ENCODE results near the gene NPAS3.

The NPAS3 gene

GRCh38 chr14:33532553-33532952 lies 593.9 kb downstream of the NPAS3 start:
- in situ Hi-C loops (cut with HindIII; ENCODE audit: low sequenced_read_pairs) = no loop called here

DNA sequence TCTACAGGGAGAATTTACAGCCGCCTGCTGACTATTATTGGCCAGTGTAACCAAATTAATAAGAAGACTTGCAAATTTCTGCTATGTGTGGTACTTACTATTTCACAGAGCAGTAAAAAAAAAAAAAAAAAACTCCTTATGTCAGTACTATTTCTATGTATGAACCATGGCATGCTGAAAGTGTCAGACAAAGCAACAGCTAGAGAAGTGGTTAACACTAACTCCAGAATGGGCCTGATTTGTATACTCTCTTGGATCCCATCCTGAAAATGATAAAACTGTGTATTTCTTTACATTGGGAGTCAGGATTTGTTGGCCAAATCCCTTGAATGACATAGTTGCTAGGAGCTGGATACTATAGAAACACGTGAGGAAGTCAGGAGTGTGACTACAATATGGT lies 595.4 kb downstream of the NPAS3 start:
- in situ Hi-C loops (cut with HindIII; ENCODE audit: low sequenced_read_pairs) = no loop called here

DNA sequence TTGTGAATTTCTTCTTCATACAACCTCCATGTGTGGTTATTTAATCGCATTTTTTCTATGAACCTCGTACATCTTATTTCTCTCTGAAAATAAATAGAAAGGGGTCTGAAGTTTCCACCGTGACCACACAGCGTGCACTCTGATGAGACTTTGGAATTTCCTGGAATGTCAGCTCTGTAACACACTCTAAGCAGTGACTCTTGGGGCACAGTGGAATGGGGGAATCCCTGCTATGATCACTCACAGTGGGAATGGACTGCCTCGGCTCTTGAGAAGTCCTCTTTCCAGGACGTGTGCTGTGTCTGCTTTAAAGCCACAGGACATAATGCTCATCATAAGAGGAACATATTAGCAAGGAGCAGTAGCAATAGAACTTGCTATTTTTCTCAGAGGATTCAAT lies 596.0 kb downstream of the NPAS3 start:
- in situ Hi-C loops (cut with HindIII; ENCODE audit: low sequenced_read_pairs) = no loop called here

- in situ Hi-C loops (cut with HindIII; ENCODE audit: low sequenced_read_pairs) = no loop called here
Observed at GRCh38 chr14:33539918-33540357, 601.3 kb downstream of the NPAS3 start.

DNA sequence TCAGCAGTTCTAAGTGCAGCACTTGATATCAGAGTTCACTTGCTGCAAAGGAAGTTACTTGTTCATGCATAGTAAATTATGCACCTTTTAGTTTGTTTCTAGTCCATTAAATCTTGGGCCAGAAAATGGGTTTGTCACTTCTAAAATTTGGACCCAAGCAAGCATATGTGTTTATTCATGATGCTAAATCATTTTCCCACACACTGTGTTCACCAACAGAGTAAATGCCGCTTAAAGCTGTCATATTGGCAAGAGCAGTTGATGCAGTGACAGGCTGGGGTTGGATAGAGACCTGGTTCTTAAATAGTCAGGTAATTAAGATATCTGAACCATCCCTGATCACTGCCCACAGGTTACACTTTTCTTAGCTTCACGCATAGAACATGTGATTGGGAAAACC lies 602.5 kb downstream of the NPAS3 start:
- in situ Hi-C loops (cut with HindIII; ENCODE audit: low sequenced_read_pairs) = no loop called here

- in situ Hi-C loops (cut with HindIII; ENCODE audit: low sequenced_read_pairs) = no loop called here
Observed at GRCh38 chr14:33542338-33543287, 603.9 kb downstream of the NPAS3 start.

GRCh38 chr14:33545696-33546095 lies 607.0 kb downstream of the NPAS3 start:
- in situ Hi-C loops (cut with HindIII; ENCODE audit: low sequenced_read_pairs) = no loop called here

DNA sequence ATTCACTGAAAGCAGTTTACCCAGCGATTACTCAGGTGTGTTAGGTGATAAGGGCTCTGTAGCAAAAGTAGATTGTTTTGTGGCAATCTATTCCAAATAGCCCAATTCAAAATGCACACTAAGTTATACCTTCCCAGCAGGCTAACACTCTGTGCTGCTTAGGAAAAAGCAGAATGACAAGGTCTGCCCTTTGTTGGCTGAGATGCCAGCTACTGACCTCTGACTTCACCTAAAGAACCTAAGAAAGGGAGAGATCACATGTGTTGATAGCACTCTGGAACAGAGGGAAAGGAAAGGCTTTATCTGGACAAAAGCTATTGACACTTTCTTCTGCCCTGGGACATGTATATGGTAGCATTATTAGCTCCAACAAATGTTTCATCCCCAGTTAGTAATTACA lies 609.9 kb downstream of the NPAS3 start:
- in situ Hi-C loops (cut with HindIII; ENCODE audit: low sequenced_read_pairs) = no loop called here

DNA sequence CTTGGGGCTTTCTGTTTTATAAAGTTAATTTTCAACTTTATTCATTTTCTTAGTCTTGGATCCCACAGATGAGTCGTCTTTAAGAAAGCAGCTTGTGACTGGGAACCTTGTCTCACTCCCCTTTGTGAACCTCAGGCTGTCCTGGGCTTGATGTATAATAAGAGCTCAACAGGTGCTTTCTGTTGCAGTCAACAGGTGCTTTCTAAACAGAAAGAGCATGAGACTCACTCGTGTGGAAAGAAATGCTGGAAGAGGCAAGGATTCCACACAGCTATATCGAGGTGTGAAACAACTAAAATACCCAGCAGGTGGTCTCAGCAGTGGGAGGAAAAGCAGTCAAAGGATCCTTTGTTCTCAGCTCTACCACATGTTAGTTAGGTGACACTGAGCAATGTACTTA lies 613.3 kb downstream of the NPAS3 start:
- in situ Hi-C loops (cut with HindIII; ENCODE audit: low sequenced_read_pairs) = no loop called here

DNA sequence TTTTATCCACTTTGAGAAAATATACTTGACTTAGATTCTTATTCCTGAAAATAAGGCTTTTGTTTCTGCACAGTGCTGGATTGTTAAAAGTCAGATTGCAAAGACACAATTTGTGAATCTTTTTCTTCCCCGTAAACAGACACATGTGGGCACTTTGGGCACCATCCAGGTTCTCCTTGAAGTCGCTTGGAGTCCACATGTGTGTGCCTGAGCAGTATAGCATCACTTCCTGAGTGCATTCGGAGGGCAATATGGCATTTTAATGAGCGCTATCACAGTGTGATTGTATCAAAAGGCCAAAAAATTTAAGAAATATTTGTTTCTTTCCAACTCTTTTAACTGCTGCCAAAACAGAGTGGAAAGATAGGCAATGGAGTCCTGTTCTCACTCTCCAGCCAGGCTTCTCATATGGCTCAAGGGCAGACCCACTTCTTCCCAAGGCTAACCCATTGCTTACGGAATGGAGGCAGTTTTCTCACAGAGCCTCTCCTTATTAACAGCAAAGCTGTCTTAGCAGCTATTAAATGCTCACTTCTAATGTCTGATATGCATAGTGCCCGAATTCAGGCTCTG lies 615.1 kb downstream of the NPAS3 start:
- in situ Hi-C loops (cut with HindIII; ENCODE audit: low sequenced_read_pairs) = no loop called here

GRCh38 chr14:33554988-33555387 lies 616.3 kb downstream of the NPAS3 start:
- in situ Hi-C loops (cut with HindIII; ENCODE audit: low sequenced_read_pairs) = no loop called here

DNA sequence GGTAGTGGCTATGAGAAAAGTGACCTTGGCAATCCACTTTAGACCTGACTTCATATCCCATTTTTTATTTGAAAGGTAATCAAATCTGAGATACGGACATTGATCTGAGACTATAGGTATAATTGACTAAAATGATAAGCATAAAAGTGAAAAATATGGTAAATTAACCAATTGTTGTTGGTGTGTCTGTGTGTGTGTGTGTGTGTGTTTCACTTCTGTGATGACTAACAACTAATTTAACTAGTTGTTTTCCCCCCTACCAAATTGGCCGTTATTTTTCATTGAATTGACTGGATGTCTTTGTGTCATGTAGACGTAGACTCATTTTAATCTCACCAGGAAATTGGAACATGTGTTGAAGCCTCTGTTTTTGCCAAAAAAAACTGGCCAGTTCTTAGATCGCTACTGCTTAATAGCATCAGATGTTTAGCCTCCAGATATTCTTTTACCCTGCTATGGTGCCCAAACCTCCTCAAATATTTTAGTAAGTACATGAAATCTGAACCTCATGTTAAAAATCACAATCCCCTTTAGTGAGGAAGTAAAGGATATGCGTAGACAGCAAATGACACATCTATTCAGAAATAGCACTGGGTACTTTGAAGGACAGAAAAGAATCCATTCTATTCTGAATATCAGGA lies 617.2 kb downstream of the NPAS3 start:
- in situ Hi-C loops (cut with HindIII; ENCODE audit: low sequenced_read_pairs) = no loop called here

DNA sequence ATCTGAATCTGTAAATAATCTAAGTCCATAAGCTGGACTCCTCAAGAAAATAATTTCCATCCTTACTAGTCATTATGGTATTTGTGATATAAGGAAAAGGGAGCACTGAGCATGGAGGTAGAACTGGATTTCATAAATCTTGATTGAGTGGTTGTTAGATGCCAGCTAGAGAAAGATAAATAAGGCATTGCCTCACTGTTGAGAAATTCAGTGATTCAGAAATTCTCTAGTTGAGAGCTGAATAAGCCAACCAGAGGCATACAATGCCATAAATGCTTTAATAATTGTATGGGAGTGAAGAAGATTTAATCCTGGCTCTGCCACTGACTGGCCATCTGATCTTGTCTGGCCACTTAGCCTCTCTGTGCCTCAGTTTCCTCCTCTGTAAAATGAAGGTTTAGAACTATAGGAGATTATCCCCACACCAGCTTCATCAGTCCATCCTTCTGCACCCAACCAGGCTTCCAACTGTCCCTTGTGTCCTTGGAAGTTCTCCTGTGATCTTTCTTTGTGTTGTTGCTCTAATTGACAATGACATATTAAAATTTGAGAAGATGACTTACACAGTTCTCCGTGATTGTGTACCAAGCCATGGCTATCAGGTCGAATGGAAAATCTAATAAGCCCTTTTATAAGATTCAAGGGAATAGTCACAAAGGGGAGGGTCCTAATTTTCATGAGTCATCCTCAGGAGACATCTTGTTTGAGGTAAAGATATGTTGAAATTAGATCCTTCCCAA lies 617.9 kb downstream of the NPAS3 start:
- in situ Hi-C loops (cut with HindIII; ENCODE audit: low sequenced_read_pairs) = no loop called here

GRCh38 chr14:33560718-33561431 lies 622.2 kb downstream of the NPAS3 start:
- in situ Hi-C loops (cut with HindIII; ENCODE audit: low sequenced_read_pairs) = no loop called here

- in situ Hi-C loops (cut with HindIII; ENCODE audit: low sequenced_read_pairs) = no loop called here
Observed at GRCh38 chr14:33561488-33562175, 623.0 kb downstream of the NPAS3 start.

DNA sequence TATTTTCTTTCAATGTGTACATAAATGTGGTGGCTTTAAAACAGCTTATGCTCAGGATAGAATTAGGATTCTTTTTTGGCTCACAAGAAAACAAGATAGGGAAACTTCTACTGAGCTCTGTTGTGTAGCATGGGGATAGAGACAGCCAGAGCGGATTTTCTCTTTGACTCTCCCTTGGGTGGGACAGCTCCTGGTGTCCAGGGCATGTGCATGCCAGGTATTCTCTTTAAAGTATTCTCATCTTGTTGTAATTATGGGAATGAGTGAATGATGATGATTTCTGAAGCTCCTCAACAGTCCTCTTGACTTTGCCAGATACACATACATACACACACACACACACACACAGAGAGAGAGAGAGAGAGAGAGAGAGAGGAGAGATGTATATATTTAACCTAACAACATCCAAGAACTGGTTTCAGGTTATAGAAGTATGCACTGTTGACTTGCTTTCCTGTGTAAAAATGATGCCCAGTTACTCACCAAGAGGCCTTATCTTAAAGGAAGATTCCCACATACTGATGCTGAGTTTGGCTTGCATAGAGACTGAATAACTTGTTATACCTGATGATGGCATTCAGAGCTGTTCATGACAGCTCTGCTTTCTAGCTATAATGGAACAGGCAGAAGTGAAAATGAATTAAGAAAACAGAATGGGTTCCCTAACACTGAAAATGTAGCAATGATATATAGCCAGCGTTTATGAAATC lies 624.7 kb downstream of the NPAS3 start:
- in situ Hi-C loops (cut with HindIII; ENCODE audit: low sequenced_read_pairs) = no loop called here

DNA sequence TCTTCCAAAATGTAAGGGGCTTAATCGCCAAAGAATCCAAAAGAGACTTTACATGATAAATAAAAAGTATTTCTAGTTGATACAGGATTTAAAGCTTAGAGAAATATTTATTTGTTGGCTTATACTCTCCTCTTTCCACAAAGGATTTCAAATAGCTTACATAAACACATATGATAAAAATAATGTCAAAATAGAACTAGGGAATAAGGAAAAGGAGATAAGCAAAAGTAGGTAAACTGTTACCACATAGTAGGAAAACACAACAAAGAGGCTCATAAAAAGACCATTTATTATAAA lies 625.2 kb downstream of the NPAS3 start:
- in situ Hi-C loops (cut with HindIII; ENCODE audit: low sequenced_read_pairs) = no loop called here

- in situ Hi-C loops (cut with HindIII; ENCODE audit: low sequenced_read_pairs) = no loop called here
Observed at GRCh38 chr14:33564774-33565630, 626.3 kb downstream of the NPAS3 start.

DNA sequence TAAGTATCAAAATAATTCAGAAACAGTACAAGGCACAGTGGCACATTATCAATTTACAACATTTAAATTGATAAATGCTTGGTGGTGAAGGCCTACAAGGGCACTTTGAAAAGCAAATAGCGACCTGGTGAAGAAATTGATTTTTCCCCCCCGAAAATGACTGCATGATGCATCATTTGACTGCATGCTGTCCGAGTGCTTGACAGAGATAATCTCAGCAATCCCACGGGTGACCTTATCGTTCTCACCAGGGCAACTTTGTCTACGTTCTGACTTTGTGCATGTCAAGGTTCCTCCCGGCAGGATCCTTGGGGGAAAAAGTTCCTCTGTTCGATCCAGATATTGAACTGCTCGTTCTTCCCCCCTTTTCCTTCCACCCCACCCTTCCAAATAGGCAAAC lies 627.4 kb downstream of the NPAS3 start:
- in situ Hi-C loops (cut with HindIII; ENCODE audit: low sequenced_read_pairs) = no loop called here
